ENCODE results near the gene RAP1GAP2.

The RAP1GAP2 gene

GRCh38 chr17:2798188-2798587 is 1.9 kb downstream of the RAP1GAP2 start:
- H3K4me3 ChIP-seq (ENCODE audit: low read depth, low read length), result no peak overlapping the region
- TF ChIP-seq CTCF (IDR thresholded peaks at IDR 0.05; ENCODE audit: low read depth, low read length), result no peak
- no peaks in the 10 kb centered on the region for H3K9me3 ChIP-seq (ENCODE audit: severe bottlenecking)
- no peak for DNase-seq
- H3K36me3 ChIP-seq, result peaks cover 3% of the 10 kb centered on the region
- H3K27ac ChIP-seq, result no peak overlapping the region
- no peaks in the 10 kb centered on the region for H3K27me3 ChIP-seq (ENCODE audit: insufficient read depth, low read depth, severe bottlenecking)

GRCh38 chr17:2798678-2799077 is 2.4 kb downstream of the RAP1GAP2 start:
- Histone ChIP-seq H3K27me3 (ENCODE audit: insufficient read depth, low read depth, severe bottlenecking) (no peaks in the 10 kb centered on the region), H3K9me3 (ENCODE audit: severe bottlenecking) (no peaks in the 10 kb centered on the region), H3K27ac (no peak overlapping the region), H3K36me3 (peaks cover 3% of the 10 kb centered on the region), H3K4me3 (ENCODE audit: low read depth, low read length) (no peak overlapping the region)
- DNase-seq, result no peak
- no peak for TF ChIP-seq CTCF (IDR thresholded peaks at IDR 0.05; ENCODE audit: low read depth, low read length)

GRCh38 chr17:2799653-2800052 is 3.4 kb downstream of the RAP1GAP2 start:
- Histone ChIP-seq H3K27me3 (ENCODE audit: insufficient read depth, low read depth, severe bottlenecking) (no peaks in the 10 kb centered on the region), H3K27ac (no peak overlapping the region), H3K4me3 (ENCODE audit: low read depth, low read length) (no peak overlapping the region), H3K36me3 (peaks cover 3% of the 10 kb centered on the region), H3K9me3 (ENCODE audit: severe bottlenecking) (no peaks in the 10 kb centered on the region)
- TF ChIP-seq CTCF (IDR thresholded peaks at IDR 0.05; ENCODE audit: low read depth, low read length), result no peak
- no peak for DNase-seq

GRCh38 chr17:2800367-2800766 is 4.1 kb downstream of the RAP1GAP2 start:
- TF ChIP-seq CTCF (IDR thresholded peaks at IDR 0.05; ENCODE audit: low read depth, low read length), result no peak
- Histone ChIP-seq H3K4me3 (ENCODE audit: low read depth, low read length) (no peak overlapping the region), H3K27me3 (ENCODE audit: insufficient read depth, low read depth, severe bottlenecking) (no peaks in the 10 kb centered on the region), H3K9me3 (ENCODE audit: severe bottlenecking) (no peaks in the 10 kb centered on the region), H3K36me3 (peaks cover 3% of the 10 kb centered on the region), H3K27ac (no peak overlapping the region)
- no peak for DNase-seq

GRCh38 chr17:2801841-2802240 is 5.6 kb downstream of the RAP1GAP2 start:
- Histone ChIP-seq H3K9me3 (ENCODE audit: severe bottlenecking) (no peaks in the 10 kb centered on the region), H3K27ac (no peak overlapping the region), H3K4me3 (ENCODE audit: low read depth, low read length) (no peak overlapping the region), H3K36me3 (peaks cover 3% of the 10 kb centered on the region), H3K27me3 (ENCODE audit: insufficient read depth, low read depth, severe bottlenecking) (no peaks in the 10 kb centered on the region)
- DNase-seq, result no peak
- no peak for TF ChIP-seq CTCF (IDR thresholded peaks at IDR 0.05; ENCODE audit: low read depth, low read length)

- Histone ChIP-seq H3K27ac (no peak overlapping the region), H3K36me3 (peaks cover 3% of the 10 kb centered on the region), H3K9me3 (ENCODE audit: severe bottlenecking) (no peaks in the 10 kb centered on the region), H3K4me3 (ENCODE audit: low read depth, low read length) (no peak overlapping the region), H3K27me3 (ENCODE audit: insufficient read depth, low read depth, severe bottlenecking) (no peaks in the 10 kb centered on the region)
- no peak for TF ChIP-seq CTCF (IDR thresholded peaks at IDR 0.05; ENCODE audit: low read depth, low read length)
- DNase-seq, result no peak
These were observed 6.3 kb downstream of the RAP1GAP2 start for GRCh38 chr17:2802574-2802973.
